Left renal cortex interstitium (tissue), 4 donors: ENCODE measurements around the gene GPI. TPM values are rescaled to one million over a fixed set of nuclear protein-coding genes. Genes with fewer than 3 reads are reported as not detected.

Source experiments
- polyA plus RNA-seq, 4 donors: library from polyadenylated mRNA; unstranded; fragments of 120-200 nt; gene quantifications; one replicate each; pipeline ENCODE4 v1.2.1, GENCODE V29; 2013; ENCODE audit not compliant: insufficient read length in 4 of 4

Gene GPI
- polyA plus RNA-seq, 4 donors, result 137 to 180 (median 168) TPM

Other genes starting within 250 kb of the GPI start
- 100 to 1,000 TPM; 154 to 199 (median 172) TPM for gene LSM14A, start 192.7 kb upstream of the GPI start, polyA plus RNA-seq
- 10 to 100 TPM; 34.7 to 42.2 (median 39.4) TPM for gene GARRE1, start 110.6 kb upstream of the GPI start, polyA plus RNA-seq
- 10 to 100 TPM; 12.3 to 15.9 (median 14.1) TPM for gene PDCD2L, start 39.2 kb downstream of the GPI start, polyA plus RNA-seq
- 100 to 1,000 TPM; 166 to 185 (median 175) TPM for gene UBA2, start 63.2 kb downstream of the GPI start, polyA plus RNA-seq
- 10 to 100 TPM; 35.9 to 40.9 (median 39.5) TPM for gene WTIP, start 116.6 kb downstream of the GPI start, polyA plus RNA-seq